Lung (tissue), 12 donors: ENCODE data around the gene TTLL9. TPM values are rescaled to one million over a fixed set of nuclear protein-coding genes. Genes with fewer than 3 reads are reported as not detected.

Experiments used
- ATAC-seq: fragments of 200-7000 bp; cut with Tn5 transposase; one replicate; pipeline ENCODE4 v1.9.1; 2020; ENCODE audit warnings: moderate number of reproducible peaks; ENCODE audit not compliant: insufficient read depth, low FRiP score
- DNase-seq, 3 donors: peaks; one replicate each; pipeline ENCODE4 v3.0.0-alpha.2; 2013 to 2017
- H3K27ac ChIP-seq, 2 donors: one replicate each; pipeline ENCODE4 v1.5.1; 2013; ENCODE audit warnings: mild to moderate bottlenecking in 2 of 2, moderate library complexity in 2 of 2, control low read depth in 1 of 2, inconsistent platforms in 1 of 2, low read depth in 1 of 2, low read length in 1 of 2
- H3K27me3 ChIP-seq, 3 donors: one replicate each; pipeline ENCODE4 v1.5.1; 2013; ENCODE audit warnings: low read length in 2 of 3; ENCODE audit not compliant: control insufficient read depth in 3 of 3, insufficient read depth in 3 of 3
- H3K36me3 ChIP-seq, 4 donors: one replicate each; pipeline ENCODE4 v1.5.1; 2013; ENCODE audit warnings: low read length in 4 of 4, mild to moderate bottlenecking in 1 of 4, moderate library complexity in 1 of 4; ENCODE audit not compliant: control insufficient read depth in 4 of 4, insufficient read depth in 4 of 4
- H3K4me1 ChIP-seq, 5 donors: one replicate each; pipeline ENCODE4 v1.5.1; 2013; ENCODE audit warnings: low read length in 5 of 5, mild to moderate bottlenecking in 2 of 5, moderate library complexity in 1 of 5; ENCODE audit not compliant: control insufficient read depth in 5 of 5, insufficient read depth in 5 of 5
- H3K4me3 ChIP-seq: one replicate; pipeline ENCODE4 v1.5.1; 2013; ENCODE audit warnings: mild to moderate bottlenecking, control low read depth, moderate library complexity
- H3K9ac ChIP-seq, 2 donors: one replicate each; pipeline ENCODE4 v1.5.1; 2013; ENCODE audit warnings: low read length in 2 of 2, control low read depth in 1 of 2; ENCODE audit not compliant: insufficient read depth in 1 of 2
- H3K9me3 ChIP-seq, 4 donors: one replicate each; pipeline ENCODE4 v1.5.1; 2013; ENCODE audit warnings: low read length in 3 of 4, mild to moderate bottlenecking in 1 of 4, moderate library complexity in 1 of 4; ENCODE audit not compliant: control insufficient read depth in 4 of 4, insufficient read depth in 3 of 4
- WGBS, 2 donors: extraction: QIAGEN DNeasy Blood & Tissue Kit; methylation state at CpG; one replicate each; pipeline ENCODE4 v1.1.7; 2013; 5-methylcytosine and 5-hydroxymethylcytosine counted together
- polyA plus RNA-seq, 2 donors: library from polyadenylated mRNA; stranded (reverse); fragments of 200-250 nt; gene quantifications; one replicate each; pipeline ENCODE4 v1.2.1, GENCODE V29; 2013
- total RNA-seq, 2 donors: library from RNA; depleted of rRNA in 1 of 2; stranded (reverse); fragments of >200 nt in 1 of 2; gene quantifications; one replicate each; pipeline ENCODE4 v1.2.1, GENCODE V29; 2014 to 2021
- TF ChIP-seq, protein P1 (sequence below): IDR thresholded peaks from 2 replicates; pipeline ENCODE4 v1.5.1; 2012; ENCODE audit warnings: mild to moderate bottlenecking; ENCODE audit errors: control extremely low read depth, extremely low read depth
- donor health status: control.
- donor health status: control.
- donor health status: Bipolar disorder and iron deficiency.
- donor health status: healthy.
- donor health status: DM: yes; HTN: yes; CAD: no.

The TTLL9 gene
- total and polyA plus RNA-seq, 4 donors: 1.9 to 8.9 (median 4.8) TPM

DNA sequence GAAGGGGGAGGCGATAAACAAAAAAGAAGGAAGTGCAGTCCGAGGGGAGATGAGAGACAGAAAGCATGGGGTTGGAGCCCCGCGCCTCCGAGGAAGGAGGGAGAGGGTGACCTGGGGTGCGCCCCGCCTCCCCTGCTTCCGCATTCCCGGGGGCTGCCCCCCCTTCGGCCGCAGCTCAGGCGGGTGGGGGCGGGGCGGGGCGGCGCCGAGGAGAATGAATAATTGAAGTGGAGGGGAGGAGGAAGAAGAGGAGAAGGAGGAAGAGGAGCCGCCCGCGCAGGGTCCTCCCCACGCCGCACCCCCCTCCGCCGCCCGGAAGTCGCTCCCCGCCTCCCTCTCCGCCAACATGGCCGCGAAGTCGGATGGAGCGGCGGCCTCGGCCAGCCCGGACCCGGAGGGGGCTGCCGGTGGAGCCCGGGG is 97.4 kb downstream of the TTLL9 start, which contains the start of gene XKR7:
XKR7 (plus strand) TSS at position 322 of the 420 bp plus-strand sequence; CDS start at position 347, 25 bp downstream.
- H3K9ac ChIP-seq: no peak within 1 kb of the TSS
- H3K4me3 ChIP-seq: peak within 1 kb of the TSS; percentile 26
- no peak for ATAC-seq
- 0 to 2% methylated on average over 20 to 38 of the region's 38 CpGs for WGBS, 2 donors
- no peak for DNase-seq
- H3K27ac ChIP-seq: no peak within 1 kb of the TSS
- H3K27me3 ChIP-seq: peaks cover 3 to 17% (median 8%) of the 10 kb centered on the region in 3 donors
- H3K9me3 ChIP-seq: peaks cover 0 to 2% (median 0%) of the 10 kb centered on the region in 4 donors
- H3K4me1 ChIP-seq: peaks cover 0 to 6% (median 0%) of the 10 kb centered on the region in 5 donors
- TF ChIP-seq, protein P1, sequence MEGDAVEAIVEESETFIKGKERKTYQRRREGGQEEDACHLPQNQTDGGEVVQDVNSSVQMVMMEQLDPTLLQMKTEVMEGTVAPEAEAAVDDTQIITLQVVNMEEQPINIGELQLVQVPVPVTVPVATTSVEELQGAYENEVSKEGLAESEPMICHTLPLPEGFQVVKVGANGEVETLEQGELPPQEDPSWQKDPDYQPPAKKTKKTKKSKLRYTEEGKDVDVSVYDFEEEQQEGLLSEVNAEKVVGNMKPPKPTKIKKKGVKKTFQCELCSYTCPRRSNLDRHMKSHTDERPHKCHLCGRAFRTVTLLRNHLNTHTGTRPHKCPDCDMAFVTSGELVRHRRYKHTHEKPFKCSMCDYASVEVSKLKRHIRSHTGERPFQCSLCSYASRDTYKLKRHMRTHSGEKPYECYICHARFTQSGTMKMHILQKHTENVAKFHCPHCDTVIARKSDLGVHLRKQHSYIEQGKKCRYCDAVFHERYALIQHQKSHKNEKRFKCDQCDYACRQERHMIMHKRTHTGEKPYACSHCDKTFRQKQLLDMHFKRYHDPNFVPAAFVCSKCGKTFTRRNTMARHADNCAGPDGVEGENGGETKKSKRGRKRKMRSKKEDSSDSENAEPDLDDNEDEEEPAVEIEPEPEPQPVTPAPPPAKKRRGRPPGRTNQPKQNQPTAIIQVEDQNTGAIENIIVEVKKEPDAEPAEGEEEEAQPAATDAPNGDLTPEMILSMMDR: no peak
- H3K36me3 ChIP-seq: no peaks in the 10 kb centered on the region

- H3K36me3 ChIP-seq: no peaks in the 10 kb centered on the region
- peaks cover 0 to 2% (median 0%) of the 10 kb centered on the region in 4 donors for H3K9me3 ChIP-seq
- H3K9ac ChIP-seq: no peak overlapping the region
- H3K27ac ChIP-seq: no peak overlapping the region
- H3K4me3 ChIP-seq: peak overlapping the region; percentile 26
- ATAC-seq (peak; percentile 87), DNase-seq (peak; percentile 84 to 89 (median 86))
- peaks cover 0 to 6% (median 0%) of the 10 kb centered on the region in 5 donors for H3K4me1 ChIP-seq
- WGBS, 2 donors: 3% methylated on average over 48 to 57 of the region's 57 CpGs
- H3K27me3 ChIP-seq: peaks cover 3 to 16% (median 8%) of the 10 kb centered on the region in 3 donors
- TF ChIP-seq, protein P1: no peak
Measured at GRCh38 chr20:31968291-31969126, 98.1 kb downstream of the TTLL9 start.

- DNase-seq: no peak
- peaks cover 0 to 6% (median 0%) of the 10 kb centered on the region in 5 donors for H3K4me1 ChIP-seq
- TF ChIP-seq, protein P1: no peak
- no peak overlapping the region for H3K4me3 ChIP-seq
- H3K36me3 ChIP-seq: no peaks in the 10 kb centered on the region
- peaks cover 3 to 11% (median 8%) of the 10 kb centered on the region in 3 donors for H3K27me3 ChIP-seq
- H3K9me3 ChIP-seq: peaks cover 0 to 2% (median 0%) of the 10 kb centered on the region in 4 donors
- no peak overlapping the region for H3K9ac ChIP-seq
- H3K27ac ChIP-seq: no peak overlapping the region
- 50 to 63% methylated on average over 5 of the region's 5 CpGs for WGBS, 2 donors
- no peak for ATAC-seq
Measured at GRCh38 chr20:31969991-31970390, 99.6 kb downstream of the TTLL9 start.
